LNCAP (cell line): ENCODE results near the gene DAND5.

Experiments
- CTCF ChIP-seq: fragments of 450-650 bp; IDR thresholded peaks from 2 replicates; pipeline ENCODE4 v1.5.1; 2017; ENCODE audit warnings: mild to moderate bottlenecking

DAND5 gene

GRCh38 chr19:12947702-12948611 is 21.4 kb upstream of the DAND5 start:
- no peak for TF ChIP-seq CTCF

- TF ChIP-seq CTCF, result no peak
These were observed 20.6 kb upstream of the DAND5 start for GRCh38 chr19:12948612-12949362.

- TF ChIP-seq CTCF, result no peak
These were observed 19.8 kb upstream of the DAND5 start for GRCh38 chr19:12949363-12950283.

GRCh38 chr19:12952488-12953137 is 16.8 kb upstream of the DAND5 start:
- TF ChIP-seq CTCF, result no peak

GRCh38 chr19:12953138-12953798 is 16.1 kb upstream of the DAND5 start:
- TF ChIP-seq CTCF, result no peak

GRCh38 chr19:12953799-12954611 is 15.4 kb upstream of the DAND5 start:
- no peak for TF ChIP-seq CTCF
